ENCODE results near the gene CLCN4.

- TF ChIP-seq POLR2A (IDR thresholded peaks at IDR 0.05): no peak
- no peak for TF ChIP-seq CTCF (IDR thresholded peaks at IDR 0.05)
Observed at GRCh38 chrX:10111364-10112148, 45.2 kb upstream of the CLCN4 start.
